ENCODE results near the gene FEM1A. TPM values are rescaled to one million over a fixed set of nuclear protein-coding genes. Genes with fewer than 3 reads are reported as not detected.
"Not testable (repeated sequence)": the region's sequence is repeated elsewhere in the genome, so short reads cannot be mapped to it uniquely, and the experiment has no call there.

Gene FEM1A
- total and polyA plus RNA-seq, 9 donors, result 1.8 to 17.6 (median 3.5) TPM

DNA sequence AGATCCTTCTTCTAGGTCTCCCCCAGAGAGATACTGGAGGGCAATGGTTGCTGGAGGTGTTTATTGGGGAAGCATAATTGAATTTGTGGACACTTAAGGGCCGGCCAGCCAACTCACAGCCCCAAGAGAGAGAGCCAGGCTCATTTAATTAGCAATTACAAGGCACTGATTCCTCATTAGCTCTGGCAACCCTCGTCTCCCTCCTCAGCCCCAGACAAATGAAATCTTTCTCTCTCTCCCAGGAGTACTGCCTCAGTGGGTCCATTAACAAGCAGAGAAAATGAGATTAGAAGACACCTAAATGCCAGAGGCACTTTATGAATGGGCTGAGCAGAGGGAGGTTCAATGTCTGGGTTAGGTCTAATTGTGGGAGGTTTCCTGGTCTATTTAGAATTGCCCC lies 19.0 kb upstream of the FEM1A start:
- peaks cover 9% of the 10 kb centered on the region for H3K27me3 ChIP-seq (ENCODE audit: control insufficient read depth, insufficient read depth, low read length)

DNA sequence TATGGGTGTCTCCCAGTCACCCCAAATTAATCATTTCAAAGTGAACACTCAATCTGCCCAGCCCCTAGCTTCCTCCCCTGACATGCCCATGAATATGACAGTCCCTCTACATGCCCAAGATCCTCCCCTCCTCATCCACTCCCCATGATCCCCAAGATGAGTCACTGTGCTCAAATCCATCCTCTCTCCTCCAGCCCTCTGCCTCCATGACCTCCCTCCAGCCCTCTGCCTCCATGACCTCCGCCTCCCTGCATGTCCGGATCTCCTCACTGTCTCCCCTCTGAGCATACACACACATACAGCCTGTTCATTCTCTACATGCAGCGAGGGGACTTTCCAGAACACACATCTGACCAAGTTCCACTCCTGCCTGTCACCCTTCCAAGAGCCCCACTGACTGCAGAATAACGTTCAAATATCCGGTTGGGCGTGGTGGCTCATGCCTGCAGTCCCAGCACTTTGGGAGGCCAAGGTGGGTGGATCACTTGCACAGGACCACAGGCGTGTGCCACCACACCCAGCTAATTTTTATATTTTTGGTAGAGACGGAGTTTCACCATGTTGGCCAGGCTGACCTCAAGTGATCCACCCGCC lies 18.4 kb upstream of the FEM1A start:
- DNase-seq, result no peak
- H3K27ac ChIP-seq (ENCODE audit: low read length), result no peak overlapping the region
- WGBS (ENCODE audit: insufficient coverage), result 61% methylated on average over 7 of the region's 9 CpGs
- peaks cover 2% of the 10 kb centered on the region for H3K9me3 ChIP-seq (replicated peaks; ENCODE audit: control insufficient read depth, low read depth, low read length)
- H3K36me3 ChIP-seq (ENCODE audit: control insufficient read depth, insufficient read depth, low read length), result no peaks in the 10 kb centered on the region
- no peak overlapping the region for H3K4me3 ChIP-seq (ENCODE audit: low read length)
- no peaks in the 10 kb centered on the region for H3K4me1 ChIP-seq (ENCODE audit: control insufficient read depth, insufficient read depth, low read length)
- H3K27me3 ChIP-seq (ENCODE audit: control insufficient read depth, insufficient read depth, low read length), result peaks cover 9% of the 10 kb centered on the region

More for the DNA sequence above, 19.0 kb upstream of the FEM1A start:
- H3K4me1 ChIP-seq (ENCODE audit: control insufficient read depth, insufficient read depth, low read length), result no peaks in the 10 kb centered on the region
- H3K9me3 ChIP-seq (replicated peaks; ENCODE audit: control insufficient read depth, low read depth, low read length), result peaks cover 2% of the 10 kb centered on the region
- no CpG with 5 or more reads among the region's 2 CpGs for WGBS (ENCODE audit: insufficient coverage)
- H3K27ac ChIP-seq (ENCODE audit: low read length), result no peak overlapping the region
- no peak overlapping the region for H3K4me3 ChIP-seq (ENCODE audit: low read length)
- DNase-seq, result no peak
- H3K36me3 ChIP-seq (ENCODE audit: control insufficient read depth, insufficient read depth, low read length), result no peaks in the 10 kb centered on the region

- no peak for DNase-seq
- Histone ChIP-seq H3K27me3 (ENCODE audit: control insufficient read depth, insufficient read depth, low read length) (peaks cover 9% of the 10 kb centered on the region), H3K9me3 (replicated peaks; ENCODE audit: control insufficient read depth, low read depth, low read length) (peaks cover 2% of the 10 kb centered on the region), H3K4me1 (ENCODE audit: control insufficient read depth, insufficient read depth, low read length) (no peaks in the 10 kb centered on the region), H3K36me3 (ENCODE audit: control insufficient read depth, insufficient read depth, low read length) (no peaks in the 10 kb centered on the region), H3K27ac (ENCODE audit: low read length) (no peak overlapping the region), H3K4me3 (ENCODE audit: low read length) (no peak overlapping the region)
- 33% methylated on average over 1 of the region's 3 CpGs for WGBS (ENCODE audit: insufficient coverage)
These were observed 17.4 kb upstream of the FEM1A start for GRCh38 chr19:4774136-4774535.

DNA sequence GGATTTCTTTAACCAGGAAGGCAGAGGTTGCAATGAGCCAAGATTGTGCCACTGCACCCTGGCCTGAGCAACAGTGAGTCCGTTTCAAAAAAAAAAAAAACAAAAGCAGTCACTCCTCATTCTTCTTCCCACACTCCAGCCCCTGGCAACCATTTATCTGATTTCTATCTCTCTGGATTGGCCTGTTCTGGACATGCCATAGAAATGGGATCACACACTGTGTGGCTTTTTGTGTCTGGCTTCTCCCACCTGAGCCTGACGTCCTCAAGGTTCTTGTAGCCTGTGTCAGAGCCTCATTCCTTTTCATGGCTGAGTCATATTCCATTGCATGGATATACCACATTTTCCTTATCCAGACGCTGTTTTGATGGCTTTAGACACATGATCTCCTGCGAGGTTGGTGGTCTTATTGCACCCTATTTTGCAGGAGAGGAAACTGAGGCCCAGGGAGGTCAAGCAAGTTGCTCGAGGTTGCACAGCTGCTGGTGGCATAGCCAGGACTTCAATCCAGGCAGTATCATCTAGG lies 15.8 kb upstream of the FEM1A start:
- no peak overlapping the region for H3K27ac ChIP-seq (ENCODE audit: low read length)
- peaks cover under 1% of the 10 kb centered on the region for H3K9me3 ChIP-seq (replicated peaks; ENCODE audit: control insufficient read depth, low read depth, low read length)
- 50% methylated on average over 2 of the region's 5 CpGs for WGBS (ENCODE audit: insufficient coverage)
- H3K4me3 ChIP-seq (ENCODE audit: low read length), result no peak overlapping the region
- DNase-seq, result no peak
- peaks cover 11% of the 10 kb centered on the region for H3K27me3 ChIP-seq (ENCODE audit: control insufficient read depth, insufficient read depth, low read length)
- no peaks in the 10 kb centered on the region for H3K36me3 ChIP-seq (ENCODE audit: control insufficient read depth, insufficient read depth, low read length)
- H3K4me1 ChIP-seq (ENCODE audit: control insufficient read depth, insufficient read depth, low read length), result no peaks in the 10 kb centered on the region

- Histone ChIP-seq H3K4me1 (ENCODE audit: control insufficient read depth, insufficient read depth, low read length) (no peaks in the 10 kb centered on the region), H3K27me3 (ENCODE audit: control insufficient read depth, insufficient read depth, low read length) (peaks cover 11% of the 10 kb centered on the region), H3K9me3 (replicated peaks; ENCODE audit: control insufficient read depth, low read depth, low read length) (peaks cover 4% of the 10 kb centered on the region), H3K4me3 (ENCODE audit: low read length) (no peak overlapping the region), H3K36me3 (ENCODE audit: control insufficient read depth, insufficient read depth, low read length) (no peaks in the 10 kb centered on the region), H3K27ac (ENCODE audit: low read length) (no peak overlapping the region)
- 38% methylated on average over 12 of the region's 14 CpGs for WGBS (ENCODE audit: insufficient coverage)
- no peak for DNase-seq
These were observed 14.9 kb upstream of the FEM1A start for GRCh38 chr19:4776436-4777211.

DNA sequence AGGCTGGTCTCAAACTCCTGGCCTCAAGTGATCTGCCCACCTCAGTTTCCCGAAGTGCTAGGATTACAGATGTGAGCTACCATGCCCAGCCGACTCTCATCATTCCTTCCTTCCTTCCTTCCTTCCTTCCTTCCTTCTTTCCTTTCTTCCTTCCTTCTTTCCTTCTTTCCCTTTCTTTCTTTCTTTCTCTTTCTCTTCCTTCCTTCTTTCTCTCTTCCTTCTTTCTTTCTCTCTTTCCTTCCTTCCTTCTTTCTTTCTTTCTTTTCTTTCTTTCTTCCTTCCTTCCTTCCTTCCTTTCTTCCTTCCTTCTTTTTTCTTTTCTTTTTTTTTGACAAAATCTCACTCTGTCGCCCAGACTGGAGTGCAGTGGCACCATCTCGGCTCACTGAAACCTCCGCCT lies 13.4 kb upstream of the FEM1A start:
- 83% methylated on average over 2 of the region's 5 CpGs for WGBS (ENCODE audit: insufficient coverage)
- not testable (repeated sequence) for H3K36me3 ChIP-seq (ENCODE audit: control insufficient read depth, insufficient read depth, low read length); H3K27ac ChIP-seq (ENCODE audit: low read length); H3K9me3 ChIP-seq (replicated peaks; ENCODE audit: control insufficient read depth, low read depth, low read length); H3K4me3 ChIP-seq (ENCODE audit: low read length); DNase-seq; H3K4me1 ChIP-seq (ENCODE audit: control insufficient read depth, insufficient read depth, low read length); H3K27me3 ChIP-seq (ENCODE audit: control insufficient read depth, insufficient read depth, low read length)

- Histone ChIP-seq H3K4me3 (ENCODE audit: low read length) (no peak overlapping the region), H3K4me1 (ENCODE audit: control insufficient read depth, insufficient read depth, low read length) (peaks cover 4% of the 10 kb centered on the region), H3K27me3 (ENCODE audit: control insufficient read depth, insufficient read depth, low read length) (peaks cover 14% of the 10 kb centered on the region), H3K27ac (ENCODE audit: low read length) (no peak overlapping the region), H3K36me3 (ENCODE audit: control insufficient read depth, insufficient read depth, low read length) (no peaks in the 10 kb centered on the region), H3K9me3 (replicated peaks; ENCODE audit: control insufficient read depth, low read depth, low read length) (peaks cover 4% of the 10 kb centered on the region)
- WGBS (ENCODE audit: insufficient coverage), result 76% methylated on average over 4 of the region's 6 CpGs
- no peak for DNase-seq
These were observed 10.7 kb upstream of the FEM1A start for GRCh38 chr19:4780860-4781259.

DNA sequence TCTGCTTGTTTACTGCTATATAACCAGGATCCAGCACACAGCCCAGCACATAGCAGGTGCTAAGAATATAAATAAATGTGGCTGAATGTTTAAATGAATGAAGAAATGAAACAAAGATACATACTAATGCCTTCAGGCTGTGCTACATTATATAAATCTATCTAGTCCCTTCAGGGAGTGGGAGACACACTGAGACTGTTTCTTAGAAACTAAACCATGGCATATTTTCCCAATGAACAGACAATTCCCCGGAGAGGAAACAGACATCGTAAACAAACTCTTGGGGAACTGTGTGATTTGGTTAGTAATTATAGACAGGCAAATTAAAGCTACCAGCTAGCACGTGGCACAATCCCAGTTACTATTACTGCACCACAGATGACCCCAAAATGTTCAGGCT lies 9.7 kb upstream of the FEM1A start:
- DNase-seq, result peak; percentile 43
- no peaks in the 10 kb centered on the region for H3K36me3 ChIP-seq (ENCODE audit: control insufficient read depth, insufficient read depth, low read length)
- H3K4me1 ChIP-seq (ENCODE audit: control insufficient read depth, insufficient read depth, low read length), result peaks cover 4% of the 10 kb centered on the region
- H3K27me3 ChIP-seq (ENCODE audit: control insufficient read depth, insufficient read depth, low read length), result peaks cover 14% of the 10 kb centered on the region
- H3K9me3 ChIP-seq (replicated peaks; ENCODE audit: control insufficient read depth, low read depth, low read length), result peaks cover 4% of the 10 kb centered on the region
- H3K4me3 ChIP-seq (ENCODE audit: low read length), result no peak overlapping the region
- no CpG with 5 or more reads among the region's 3 CpGs for WGBS (ENCODE audit: insufficient coverage)
- H3K27ac ChIP-seq (ENCODE audit: low read length), result no peak overlapping the region

DNA sequence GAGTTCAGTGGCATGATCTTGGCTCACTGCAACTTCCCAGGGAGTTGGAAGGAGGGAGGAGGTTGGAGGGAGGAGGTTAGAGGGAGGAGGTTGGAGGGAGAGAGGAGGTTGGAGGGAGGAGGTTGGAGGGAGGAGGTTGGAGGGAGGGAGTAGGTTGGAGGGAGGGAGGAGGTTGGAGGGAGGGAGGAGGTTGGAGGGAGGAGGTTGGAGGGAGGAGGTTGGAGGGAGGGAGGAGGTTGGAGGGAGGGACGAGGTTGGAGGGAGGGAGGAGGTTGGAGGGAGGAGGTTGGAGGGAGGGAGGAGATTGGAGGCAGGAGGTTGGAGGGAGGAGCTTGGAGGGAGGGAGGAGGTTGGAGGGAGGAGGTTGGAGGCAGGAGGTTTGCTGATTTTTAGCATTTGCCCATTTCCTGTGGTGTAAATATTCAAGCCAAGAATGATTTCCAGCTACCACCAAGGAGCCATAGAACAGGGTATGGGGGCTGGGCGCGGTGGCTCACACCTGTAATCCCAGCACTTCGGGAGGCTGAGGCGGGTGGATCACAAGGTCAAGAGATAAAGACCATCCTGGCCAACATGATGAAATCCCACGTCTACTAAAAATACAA lies 5.0 kb upstream of the FEM1A start:
- H3K36me3 ChIP-seq (ENCODE audit: control insufficient read depth, insufficient read depth, low read length); H3K9me3 ChIP-seq (replicated peaks; ENCODE audit: control insufficient read depth, low read depth, low read length); DNase-seq; H3K4me3 ChIP-seq (ENCODE audit: low read length); H3K27me3 ChIP-seq (ENCODE audit: control insufficient read depth, insufficient read depth, low read length); H3K27ac ChIP-seq (ENCODE audit: low read length): not testable (repeated sequence)
- whole genome bisulfite sequencing (ENCODE audit: insufficient coverage), result 93% methylated on average over 2 of the region's 6 CpGs
- peaks cover 13% of the 10 kb centered on the region for H3K4me1 ChIP-seq (ENCODE audit: control insufficient read depth, insufficient read depth, low read length)
